GM12801 (cell line): ENCODE data around the gene SAPCD1.

ENCODE experiments used
- CTCF ChIP-seq: IDR thresholded peaks from one replicate; pipeline ENCODE4 v1.5.1; 2011; ENCODE audit warnings: control low read depth; ENCODE audit not compliant: insufficient read length; ENCODE audit errors: extremely low read depth

Gene SAPCD1

GRCh38 chr6:31727034-31727716 lies 35.3 kb upstream of the SAPCD1 start:
- TF ChIP-seq CTCF = no peak

GRCh38 chr6:31727717-31728671 lies 34.5 kb upstream of the SAPCD1 start:
- no peak for TF ChIP-seq CTCF

- no peak for TF ChIP-seq CTCF
These were observed 33.5 kb upstream of the SAPCD1 start, which contains the start of gene DDAH2 for GRCh38 chr6:31728767-31729514. Gene DDAH2 (minus strand): TSS chr6:31729299. CDS start chr6:31729161, 138 bp downstream.

- TF ChIP-seq CTCF = no peak
These were observed 32.9 kb upstream of the SAPCD1 start for GRCh38 chr6:31729515-31729978.

GRCh38 chr6:31729979-31730630 lies 32.4 kb upstream of the SAPCD1 start:
- TF ChIP-seq CTCF = no peak

- no peak for TF ChIP-seq CTCF
These were observed 31.8 kb upstream of the SAPCD1 start for GRCh38 chr6:31730631-31731086.

GRCh38 chr6:31732029-31732428 lies 30.4 kb upstream of the SAPCD1 start:
- TF ChIP-seq CTCF = no peak
